EH (cell line): ENCODE data around the gene GPR132.
"Not testable (repeated sequence)": the region's sequence is repeated elsewhere in the genome, so short reads cannot be mapped to it uniquely, and the experiment has no call there.

Experiments used
- DNase-seq: peaks from one replicate; pipeline ENCODE4 v3.0.0-alpha.2; 2015; ENCODE audit warnings: low read depth

GPR132 gene

DNA sequence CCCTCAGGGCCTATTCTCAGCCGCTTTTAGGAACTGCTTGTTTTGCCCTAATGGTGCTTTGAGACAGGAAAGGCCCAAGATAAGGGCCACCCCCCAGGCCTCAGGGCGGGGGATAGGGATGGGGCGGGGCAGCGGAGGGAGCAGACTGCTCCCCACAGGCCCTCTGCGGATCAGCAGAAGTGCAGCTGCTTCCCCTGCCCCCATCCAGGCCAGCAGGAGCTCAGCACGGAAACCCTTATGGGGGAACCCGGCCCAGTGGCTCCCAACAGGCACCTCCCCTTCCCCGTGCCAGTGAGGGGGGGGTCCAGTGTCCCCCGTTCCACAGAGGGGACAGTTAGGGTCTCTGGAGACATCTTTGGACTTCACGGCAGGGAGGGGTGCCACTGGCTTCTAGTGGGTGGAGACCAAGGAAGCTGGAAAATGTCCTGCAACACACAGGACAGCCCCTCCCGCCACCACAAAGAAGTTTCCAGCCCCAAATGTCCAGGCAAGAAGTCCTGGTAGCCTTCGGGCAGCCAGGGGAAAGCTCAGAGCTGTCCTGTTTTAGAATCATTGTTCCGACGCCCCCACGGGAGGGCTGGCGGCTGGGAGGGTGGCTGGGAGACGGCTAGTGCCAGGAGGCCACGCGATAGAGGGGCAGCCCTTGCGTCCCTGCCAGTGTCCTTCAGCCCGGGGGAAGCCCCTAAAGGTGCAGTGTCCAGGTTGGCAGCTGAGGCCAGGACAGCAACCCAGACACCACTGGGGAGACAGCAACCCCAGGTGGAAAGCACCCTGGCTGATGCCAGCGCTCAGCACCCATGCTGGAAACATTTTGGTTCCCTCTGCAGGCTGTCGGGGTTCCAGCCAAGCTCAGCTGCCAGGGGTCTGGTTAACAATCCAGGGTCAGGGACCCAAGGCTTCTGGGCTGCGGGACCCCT is 10.4 kb upstream of the GPR132 start:
- peak; percentile 45 for DNase-seq

- no peak for DNase-seq
Observed at GRCh38 chr14:105074601-105075053, 9.4 kb upstream of the GPR132 start.

- DNase-seq: no peak
Observed at GRCh38 chr14:105073720-105074600, 8.7 kb upstream of the GPR132 start.

- no peak for DNase-seq
Observed at GRCh38 chr14:105072892-105073719, 7.9 kb upstream of the GPR132 start.

GRCh38 chr14:105072381-105072861 is 7.2 kb upstream of the GPR132 start:
- DNase-seq: no peak

DNA sequence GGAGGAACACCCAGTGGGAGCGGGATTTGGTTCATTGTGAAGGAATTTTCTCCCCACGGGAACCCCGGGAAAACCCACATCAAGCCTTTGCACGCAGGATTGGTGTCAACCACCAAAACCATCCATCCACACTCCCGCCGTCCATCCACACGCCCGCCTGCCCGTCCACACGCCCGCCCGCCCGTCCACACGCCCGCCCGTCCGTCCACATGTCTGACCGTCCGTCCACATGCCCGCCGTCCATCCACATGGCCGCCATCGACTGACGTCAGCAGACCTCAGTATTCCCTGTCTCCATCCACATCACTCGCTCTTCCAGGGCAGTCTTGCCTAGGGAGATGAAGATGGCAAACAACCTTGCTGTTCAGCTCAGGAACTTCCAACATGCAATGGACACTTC is 6.7 kb upstream of the GPR132 start:
- DNase-seq: no peak

- no peak for DNase-seq
Observed at GRCh38 chr14:105071326-105071725, 6.1 kb upstream of the GPR132 start.

DNA sequence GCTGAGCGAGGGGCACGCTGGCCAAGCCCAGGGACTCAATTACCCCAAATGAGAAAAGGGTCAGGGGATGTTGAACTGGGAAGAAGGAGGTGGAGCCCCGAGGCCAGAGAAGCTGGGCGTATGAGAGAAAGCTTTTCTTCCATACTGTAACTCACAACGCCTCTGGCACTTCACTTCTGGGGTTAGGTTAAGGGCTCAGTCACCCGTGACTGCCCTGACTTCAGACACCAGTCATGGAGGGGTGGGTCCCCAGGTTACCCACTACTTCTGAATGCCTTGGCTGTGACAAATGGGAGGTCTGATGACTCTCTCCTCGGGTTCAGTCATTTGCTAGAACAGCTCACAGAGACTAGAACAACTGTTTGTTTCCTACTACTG is 5.5 kb upstream of the GPR132 start:
- no peak for DNase-seq

- peak; percentile 35 for DNase-seq
Observed at GRCh38 chr14:105069871-105070759, 4.9 kb upstream of the GPR132 start.

DNA sequence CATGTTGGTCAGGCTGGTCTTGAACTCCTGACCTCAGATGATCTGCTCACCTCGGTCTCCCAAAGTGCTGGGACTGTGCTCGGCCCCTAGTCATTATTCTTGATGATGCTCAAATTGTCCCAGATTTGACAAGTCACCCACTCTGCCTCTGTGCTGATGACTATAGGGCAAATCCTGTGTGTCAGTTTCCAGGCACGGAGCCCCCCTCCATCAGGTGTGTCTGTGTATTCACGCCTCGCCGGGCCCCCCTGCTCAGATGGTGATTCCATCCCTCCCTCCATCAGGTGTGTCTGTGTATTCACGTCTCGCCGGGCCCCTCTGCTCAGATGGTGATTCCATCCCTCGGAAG is 4.3 kb upstream of the GPR132 start:
- no peak for DNase-seq

- no peak for DNase-seq
Observed at GRCh38 chr14:105068818-105069217, 3.6 kb upstream of the GPR132 start.

- no peak for DNase-seq
Observed at GRCh38 chr14:105067969-105068301, 2.7 kb upstream of the GPR132 start.

DNA sequence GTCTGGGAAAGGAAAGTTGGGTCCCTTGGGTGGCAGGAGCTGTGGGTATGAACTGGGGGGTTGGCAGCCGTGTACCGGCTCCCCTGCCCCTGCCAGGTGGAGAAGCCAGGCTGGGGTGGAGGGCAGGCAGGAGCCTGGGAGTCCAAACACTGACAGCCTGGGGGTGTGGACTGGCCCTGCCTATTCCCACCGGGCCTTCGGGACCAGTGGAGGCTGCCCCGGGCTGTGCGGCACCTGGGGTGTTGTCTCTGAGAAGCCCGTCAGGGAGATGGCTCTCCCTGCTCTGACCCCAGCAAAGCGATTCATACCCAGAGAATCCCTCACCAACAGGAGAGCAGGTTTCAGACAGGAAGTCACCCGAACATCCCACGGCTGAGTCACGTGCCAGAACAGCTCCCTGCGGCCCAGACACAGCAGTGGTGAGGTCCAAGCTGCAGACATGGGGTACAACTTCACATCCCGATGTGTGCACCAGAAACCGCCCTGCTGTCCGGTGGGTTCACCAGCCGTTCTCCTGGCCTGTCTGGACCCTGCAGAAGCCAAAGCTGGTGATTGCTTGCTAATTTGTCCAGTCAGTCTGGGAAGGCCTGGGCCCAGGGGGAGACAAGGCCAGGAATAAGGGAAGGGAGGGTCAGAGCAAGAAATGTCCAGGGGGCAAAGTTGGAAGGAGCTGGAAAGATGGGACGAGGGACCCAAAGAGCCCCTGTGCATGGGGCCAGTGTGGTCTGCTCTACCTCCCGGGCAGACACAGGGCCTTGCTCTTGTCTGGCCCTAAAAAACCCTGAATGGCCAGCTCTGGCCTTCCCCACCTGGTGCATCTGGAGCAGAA is 2.1 kb upstream of the GPR132 start:
- peak; percentile 69 for DNase-seq

- no peak for DNase-seq
Observed at GRCh38 chr14:105066240-105067071, 1.2 kb upstream of the GPR132 start.

DNA sequence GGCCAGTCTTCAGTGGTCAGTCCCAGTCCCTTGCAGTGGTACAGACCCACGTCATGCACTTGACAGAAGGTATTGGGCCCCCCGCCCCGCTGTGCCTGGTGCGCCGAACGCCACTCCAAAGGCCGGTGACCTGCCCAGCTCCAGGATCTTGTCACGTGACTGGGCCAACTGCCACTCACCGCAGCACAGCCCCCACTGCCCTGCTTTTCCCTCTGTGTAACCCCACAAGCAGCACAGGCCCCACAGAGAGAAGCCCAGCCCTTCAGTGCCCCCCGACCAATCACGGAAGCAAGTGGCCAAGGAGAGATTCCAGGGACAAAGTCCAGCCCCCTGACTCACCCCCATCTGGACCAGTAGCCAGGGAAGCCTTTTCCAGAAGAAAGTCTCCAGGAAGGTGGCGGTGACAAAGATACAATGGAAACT is 498 bp downstream of the GPR132 start:
- peak; percentile 49 for DNase-seq

DNA sequence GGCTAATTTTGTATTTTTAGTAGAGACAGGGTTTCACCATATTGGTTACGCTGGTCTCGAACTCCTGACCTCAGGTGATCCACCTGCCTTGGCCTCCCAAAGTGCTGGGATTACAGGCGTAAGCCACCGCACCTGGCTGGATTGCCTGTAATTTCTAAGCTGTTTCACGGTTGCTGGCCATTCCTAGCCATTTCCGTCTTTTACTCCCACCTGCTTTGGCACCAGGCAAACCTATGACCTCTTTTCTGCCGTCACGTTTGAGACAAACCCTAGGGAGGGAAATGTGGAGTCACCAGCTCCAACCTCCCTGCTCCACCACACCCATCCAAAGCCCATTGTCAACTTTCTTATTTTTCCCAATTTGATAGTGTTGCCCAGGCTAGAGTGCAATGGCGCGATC is 1.2 kb downstream of the GPR132 start:
- DNase-seq: no peak

- DNase-seq: not testable (repeated sequence)
Observed at GRCh38 chr14:105063506-105063905, 1.7 kb downstream of the GPR132 start.

GRCh38 chr14:105063056-105063455 is 2.2 kb downstream of the GPR132 start:
- DNase-seq: no peak

DNA sequence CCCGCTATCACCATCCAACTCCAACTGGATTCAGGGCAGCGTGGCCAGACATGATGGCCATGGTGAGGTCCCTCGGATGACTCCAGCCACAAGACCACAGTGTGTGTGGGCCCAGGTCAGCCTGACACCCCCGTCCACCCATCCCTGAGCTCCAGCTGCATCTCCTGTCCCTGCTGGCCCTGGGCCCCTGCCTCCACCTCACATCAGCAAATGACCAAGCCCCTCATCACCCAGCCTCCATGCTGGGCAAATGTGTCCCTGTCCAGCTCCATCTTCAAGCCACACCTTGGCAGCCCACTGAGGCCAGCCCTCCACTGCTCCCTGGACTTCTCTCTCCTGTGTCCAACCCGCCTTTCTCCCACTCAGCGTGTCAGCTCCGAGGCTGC is 3.2 kb downstream of the GPR132 start:
- no peak for DNase-seq
